HEK293 (cell line): ENCODE results near the gene THSD7A.

Source experiments
- CTCF ChIA-PET: fragments of 350-600 bp; formaldehyde crosslinking; extraction: SDS; loops from one replicate; lab custom pipeline; 2021; ENCODE audit warnings: antibody characterized with exemption; lab: Yijun Ruan, JAX
- POLR2A ChIA-PET: fragments of 300-600 bp; formaldehyde crosslinking; extraction: SDS; loops from one replicate; lab custom pipeline; 2020; ENCODE audit warnings: antibody characterized with exemption, inconsistent platforms; lab: Yijun Ruan, JAX
- H3K27ac ChIP-seq: fragments of 200-500 bp; sonication (Bioruptor generic); 2 replicates; pipeline ENCODE4 v1.5.1; 2014; ENCODE audit warnings: low read depth, low read length, control low read depth, inconsistent platforms; ENCODE audit errors: extremely low read depth
- H3K36me3 ChIP-seq, 2 experiments: fragments of 200-500 bp in 1 of 2; sonication (Bioruptor generic) in 1 of 2; 1 replicate in 1 of 2; 2 replicates in 1 of 2; pipeline ENCODE4 v1.5.1; 2014 to 2017; ENCODE audit warnings: inconsistent platforms in 2 of 2, low read length in 2 of 2; ENCODE audit not compliant: control insufficient read depth in 2 of 2, insufficient read depth in 1 of 2
- H3K4me1 ChIP-seq: fragments of 200-500 bp; sonication (Bioruptor generic); 2 replicates; pipeline ENCODE4 v1.5.1; 2014; ENCODE audit warnings: mild to moderate bottlenecking, low read length, inconsistent platforms; ENCODE audit not compliant: control insufficient read depth, insufficient read depth
- H3K4me3 ChIP-seq: 2 replicates; pipeline ENCODE4 v1.5.1; 2011; ENCODE audit warnings: low read depth, mild to moderate bottlenecking, control low read depth, low read length, moderate library complexity
- H3K9me3 ChIP-seq: fragments of 200-500 bp; sonication (Bioruptor generic); 2 replicates; pipeline ENCODE4 v1.5.1; 2014; ENCODE audit warnings: low read depth, low read length, inconsistent platforms; ENCODE audit not compliant: control insufficient read depth, insufficient read depth
- AEBP2 ChIP-seq: fragments of 450-650 bp; formaldehyde crosslinking; IDR thresholded peaks from 2 replicates; pipeline ENCODE4 v1.5.1; 2016; ENCODE audit warnings: missing biosample characterization, missing genetic modification characterization, borderline replicate concordance
- GLI2 ChIP-seq: fragments of 450-650 bp; formaldehyde crosslinking; IDR thresholded peaks from 2 replicates; pipeline ENCODE4; 2017; ENCODE audit warnings: missing biosample characterization, missing genetic modification characterization, low read depth, borderline replicate concordance
- KLF7 ChIP-seq: fragments of 450-650 bp; formaldehyde crosslinking; IDR thresholded peaks from 2 replicates; pipeline ENCODE4 v1.5.1; 2016; ENCODE audit warnings: missing biosample characterization, missing genetic modification characterization, borderline replicate concordance
- OSR2 ChIP-seq: fragments of 450-650 bp; formaldehyde crosslinking; IDR thresholded peaks from 2 replicates; pipeline ENCODE4 v1.5.1; 2016; ENCODE audit warnings: missing biosample characterization, missing genetic modification characterization
- OVOL3 ChIP-seq: fragments of 450-650 bp; formaldehyde crosslinking; IDR thresholded peaks from 2 replicates; pipeline ENCODE4 v1.5.1; 2016; ENCODE audit warnings: missing biosample characterization, missing genetic modification characterization
- PBX3 ChIP-seq: sonication (generic); formaldehyde crosslinking; IDR thresholded peaks from 2 replicates; pipeline ENCODE4 v1.8.1; 2022; ENCODE audit warnings: mild to moderate bottlenecking, moderate library complexity, missing genetic modification reagents
- SP3 ChIP-seq: fragments of 450-650 bp; formaldehyde crosslinking; IDR thresholded peaks from 2 replicates; pipeline ENCODE4 v1.5.1; 2016; ENCODE audit warnings: missing biosample characterization, missing genetic modification characterization
- TRIM28 ChIP-seq: IDR thresholded peaks from 2 replicates; pipeline ENCODE4 v1.6.1; 2011; ENCODE audit warnings: low read length, control low read depth, borderline replicate concordance
- TSHZ1 ChIP-seq: fragments of 450-650 bp; formaldehyde crosslinking; IDR thresholded peaks from 2 replicates; pipeline ENCODE4 v1.5.1; 2016; ENCODE audit warnings: missing biosample characterization, missing genetic modification characterization, borderline replicate concordance
- WT1 ChIP-seq: fragments of 450-650 bp; formaldehyde crosslinking; IDR thresholded peaks from 2 replicates; pipeline ENCODE4 v1.5.1; 2016; ENCODE audit warnings: missing biosample characterization, missing genetic modification characterization
- ZBTB20 ChIP-seq: fragments of 450-650 bp; formaldehyde crosslinking; IDR thresholded peaks from 2 replicates; pipeline ENCODE4 v1.5.1; 2016; ENCODE audit warnings: missing biosample characterization, missing genetic modification characterization
- ZFP41 ChIP-seq: fragments of 450-650 bp; formaldehyde crosslinking; IDR thresholded peaks from 2 replicates; pipeline ENCODE4 v1.5.1; 2016; ENCODE audit warnings: missing biosample characterization, missing genetic modification characterization, borderline replicate concordance
- ZNF132 ChIP-seq: fragments of 450-650 bp; formaldehyde crosslinking; IDR thresholded peaks from 2 replicates; pipeline ENCODE4 v1.5.1; 2017; ENCODE audit warnings: missing biosample characterization, missing genetic modification characterization, borderline replicate concordance
- ZNF16 ChIP-seq: fragments of 450-650 bp; formaldehyde crosslinking; IDR thresholded peaks from 2 replicates; pipeline ENCODE4 v1.5.1; 2016; ENCODE audit warnings: low read depth, missing biosample characterization, missing genetic modification characterization
- ZNF211 ChIP-seq: fragments of 450-650 bp; formaldehyde crosslinking; IDR thresholded peaks from 2 replicates; pipeline ENCODE4 v1.5.1; 2016; ENCODE audit warnings: low read depth, missing biosample characterization, missing genetic modification characterization
- ZNF214 ChIP-seq: fragments of 450-650 bp; formaldehyde crosslinking; IDR thresholded peaks from 2 replicates; pipeline ENCODE4 v1.5.1; 2017; ENCODE audit warnings: missing biosample characterization, mild to moderate bottlenecking, missing genetic modification characterization, borderline replicate concordance
- ZNF223 ChIP-seq: fragments of 450-650 bp; formaldehyde crosslinking; IDR thresholded peaks from 2 replicates; pipeline ENCODE4 v1.5.1; 2016; ENCODE audit warnings: missing biosample characterization, missing genetic modification characterization
- ZNF398 ChIP-seq: fragments of 450-650 bp; formaldehyde crosslinking; IDR thresholded peaks from 2 replicates; pipeline ENCODE4 v1.5.1; 2017; ENCODE audit warnings: missing biosample characterization, missing genetic modification characterization
- ZNF423 ChIP-seq: fragments of 450-650 bp; formaldehyde crosslinking; IDR thresholded peaks from 2 replicates; pipeline ENCODE4 v1.5.1; 2016; ENCODE audit warnings: missing biosample characterization, missing genetic modification characterization
- ZNF585B ChIP-seq: fragments of 450-650 bp; formaldehyde crosslinking; IDR thresholded peaks from 2 replicates; pipeline ENCODE4 v1.5.1; 2016; ENCODE audit warnings: missing biosample characterization, missing genetic modification characterization
- ZNF629 ChIP-seq: fragments of 450-650 bp; formaldehyde crosslinking; IDR thresholded peaks from 2 replicates; pipeline ENCODE4 v1.5.1; 2017; ENCODE audit warnings: missing biosample characterization, missing genetic modification characterization
- ZNF658 ChIP-seq: fragments of 450-650 bp; formaldehyde crosslinking; IDR thresholded peaks from 2 replicates; pipeline ENCODE4; 2016; ENCODE audit warnings: missing biosample characterization, missing genetic modification characterization
- ZNF777 ChIP-seq: fragments of 450-650 bp; formaldehyde crosslinking; IDR thresholded peaks from 2 replicates; pipeline ENCODE4 v1.5.1; 2017; ENCODE audit warnings: missing biosample characterization, missing genetic modification characterization, borderline replicate concordance
- ZNF791 ChIP-seq: fragments of 450-650 bp; formaldehyde crosslinking; IDR thresholded peaks from 2 replicates; pipeline ENCODE4 v1.5.1; 2016; ENCODE audit warnings: missing biosample characterization, missing genetic modification characterization
- ZNF792 ChIP-seq: fragments of 450-650 bp; formaldehyde crosslinking; IDR thresholded peaks from 2 replicates; pipeline ENCODE4 v1.5.1; 2016; ENCODE audit warnings: missing biosample characterization, missing genetic modification characterization

THSD7A gene

GRCh38 chr7:11881680-11882079, 49.7 kb upstream of the THSD7A start (continued):
- TF ChIP-seq PBX3 (CRISPR knock-in tag) (no peak), ZBTB20 (no peak)
- TF ChIP-seq, all 188 proteins: peak for 0

GRCh38 chr7:11875635-11876034, 43.6 kb upstream of the THSD7A start:
- CTCF ChIA-PET, result no interaction called here
- H3K4me3 ChIP-seq, result no peak overlapping the region
- no peaks in the 10 kb centered on the region for H3K4me1 ChIP-seq
- no peak overlapping the region for H3K27ac ChIP-seq
- no peak for TF ChIP-seq ZNF16 (tag by site-specific recombination)
- TF ChIP-seq WT1 (tag by site-specific recombination), result no peak
- TF ChIP-seq ZNF132 (tag by site-specific recombination), result no peak
- no peak for TF ChIP-seq ZNF629 (tag by site-specific recombination)
- TF ChIP-seq ZNF398 (tag by site-specific recombination), result no peak
- TF ChIP-seq ZNF791 (tag by site-specific recombination), result no peak
- TF ChIP-seq AEBP2 (tag by site-specific recombination), result no peak
- TF ChIP-seq ZNF223 (tag by site-specific recombination), result no peak
- TF ChIP-seq ZNF658 (tag by site-specific recombination), result no peak
- no peak for TF ChIP-seq TSHZ1 (tag by site-specific recombination)
- TF ChIP-seq GLI2 (tag by site-specific recombination), result no peak
- TF ChIP-seq ZNF792 (tag by site-specific recombination), result no peak
- no peak for TF ChIP-seq ZNF211
- no peaks in the 10 kb centered on the region for H3K36me3 ChIP-seq
- H3K9me3 ChIP-seq, result no peaks in the 10 kb centered on the region
- POLR2A ChIA-PET, result no interaction called here

GRCh38 chr7:11865671-11866070, 33.7 kb upstream of the THSD7A start:
- H3K36me3 ChIP-seq, result no peaks in the 10 kb centered on the region
- no peaks in the 10 kb centered on the region for H3K4me1 ChIP-seq
- H3K9me3 ChIP-seq, result no peaks in the 10 kb centered on the region
- ChIA-PET CTCF (no interaction called here), POLR2A (no interaction called here)
- TF ChIP-seq OSR2 (tag by site-specific recombination) (no peak), ZNF214 (tag by site-specific recombination) (no peak), OVOL3 (tag by site-specific recombination) (no peak), ZNF777 (tag by site-specific recombination) (no peak), TRIM28 (peak; percentile 63; the same call in 1 of the 2 replicates), ZNF423 (no peak), ZFP41 (tag by site-specific recombination) (no peak), SP3 (tag by site-specific recombination) (no peak), KLF7 (tag by site-specific recombination) (no peak), ZNF585B (tag by site-specific recombination) (peak; percentile 78)
- no peak overlapping the region for H3K27ac ChIP-seq
- H3K4me3 ChIP-seq, result no peak overlapping the region
